ENCODE results near the gene PKN2.
"Not testable (repeated sequence)": the region's sequence is repeated elsewhere in the genome, so short reads cannot be mapped to it uniquely, and the experiment has no call there.

PKN2 gene

DNA sequence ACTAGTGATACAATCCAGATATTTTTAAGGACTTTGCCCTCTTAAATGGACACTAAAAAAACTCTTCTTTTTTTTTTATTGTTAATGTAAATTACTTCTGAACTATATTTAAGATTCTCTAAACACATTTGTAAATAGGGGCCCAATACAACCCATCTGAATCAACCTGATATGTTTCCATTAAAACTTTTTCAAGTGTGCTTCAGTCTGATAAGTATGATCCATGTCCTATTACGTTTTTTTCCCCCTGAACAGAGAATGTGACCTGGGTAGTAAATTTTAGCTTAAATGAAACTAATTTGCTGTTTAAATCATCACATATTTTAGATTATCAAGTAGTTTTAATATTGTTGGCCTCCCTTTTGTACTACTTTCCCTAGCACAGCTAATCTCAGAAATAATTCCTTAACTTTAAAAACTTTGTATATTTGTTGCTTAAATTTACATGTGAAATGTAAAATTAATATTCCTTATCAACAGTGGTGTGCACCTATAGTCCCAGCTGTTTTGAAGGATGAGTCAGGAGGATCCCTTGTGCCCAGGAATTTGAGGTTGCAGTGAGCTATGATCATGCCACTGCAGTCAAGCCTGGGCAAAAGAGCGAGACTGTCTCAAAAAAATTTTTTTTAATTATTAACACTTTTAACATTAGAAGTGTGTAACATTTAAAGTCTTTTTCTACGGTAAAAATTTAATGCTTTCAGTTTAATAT is 3.0 kb upstream of the PKN2 start:
- DNase-seq, result no peak

DNA sequence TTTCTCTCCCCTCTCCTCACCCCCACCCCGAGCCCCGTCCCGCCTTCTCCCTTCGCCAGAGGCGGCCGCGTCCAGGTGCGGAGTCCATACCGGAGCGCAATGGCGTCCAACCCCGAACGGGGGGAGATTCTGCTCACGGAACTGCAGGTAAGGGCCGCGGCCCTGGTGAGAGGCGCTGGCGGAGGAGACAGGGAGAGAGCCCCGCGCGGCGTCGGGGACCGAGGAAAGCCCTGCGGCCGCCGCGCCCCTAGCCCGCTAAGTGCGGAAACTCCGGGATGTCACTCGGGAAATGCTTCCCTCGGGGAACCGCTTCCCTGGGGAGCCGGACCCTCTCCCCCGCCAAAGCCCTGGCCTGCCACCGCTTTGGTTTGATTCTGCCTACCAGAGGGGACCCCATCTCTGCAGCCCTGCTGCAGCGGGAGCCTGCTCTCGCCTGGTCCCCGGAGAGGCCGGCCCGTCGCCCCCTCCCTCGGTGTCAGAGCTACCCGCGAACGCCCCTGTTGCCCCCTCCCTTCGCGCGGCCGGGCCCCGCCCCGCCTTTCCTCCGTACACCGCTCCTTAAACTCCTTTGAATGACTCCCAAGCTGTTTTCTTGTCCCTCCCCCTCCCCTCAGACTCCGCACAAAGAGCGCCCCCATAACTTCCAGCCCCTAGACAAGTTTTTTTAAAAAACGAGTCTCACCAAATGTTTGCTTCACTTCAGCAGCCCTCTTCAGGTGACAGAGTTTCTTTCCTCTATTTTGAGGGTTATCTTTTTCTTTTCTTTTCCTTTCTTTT is 597 bp downstream of the PKN2 start:
- peak; percentile 49 for DNase-seq

- DNase-seq, result no peak
Measured at GRCh38 chr1:88685259-88685620, 1.2 kb downstream of the PKN2 start.

GRCh38 chr1:88691540-88691939 is 7.5 kb downstream of the PKN2 start:
- DNase-seq, result no peak

GRCh38 chr1:88695781-88696180 is 11.7 kb downstream of the PKN2 start:
- DNase-seq, result no peak

DNA sequence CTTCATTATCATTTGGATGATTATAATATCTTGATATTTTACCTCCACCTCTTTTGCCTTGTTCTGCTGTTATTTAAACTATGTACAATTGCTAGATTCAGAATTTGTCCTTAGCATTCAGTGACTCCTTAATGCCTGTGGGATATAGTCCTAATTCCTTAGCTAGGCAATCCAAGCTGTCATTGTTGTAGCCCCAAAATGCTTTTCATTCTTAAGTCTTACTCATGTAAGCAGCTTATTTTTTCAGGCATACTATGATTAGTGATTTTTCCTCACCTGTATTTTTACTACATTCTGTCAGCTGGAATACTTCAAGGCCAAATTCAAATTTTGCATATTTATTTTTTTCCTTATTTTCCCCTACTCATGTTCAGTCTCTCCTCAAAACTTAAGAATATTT is 13.4 kb downstream of the PKN2 start:
- DNase-seq, result no peak

DNA sequence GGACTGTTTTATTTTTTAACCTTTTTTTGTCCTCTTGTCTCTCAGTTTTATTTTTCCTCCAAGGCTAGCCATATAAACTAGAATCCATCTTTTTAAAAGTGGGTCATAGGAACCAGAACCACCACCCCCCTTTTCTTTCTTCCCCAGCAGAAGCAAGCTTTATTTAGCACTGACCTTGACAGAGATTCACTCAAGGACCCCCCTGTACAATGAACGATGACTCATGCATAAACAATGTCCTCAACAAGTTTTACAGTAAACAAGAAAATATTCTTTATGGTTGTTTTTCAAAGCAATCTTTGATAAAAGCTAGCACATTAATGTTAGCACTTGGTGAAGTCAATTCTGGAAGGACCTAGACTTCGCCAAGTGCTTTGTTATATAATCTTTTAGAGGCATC is 14.1 kb downstream of the PKN2 start:
- no peak for DNase-seq

DNA sequence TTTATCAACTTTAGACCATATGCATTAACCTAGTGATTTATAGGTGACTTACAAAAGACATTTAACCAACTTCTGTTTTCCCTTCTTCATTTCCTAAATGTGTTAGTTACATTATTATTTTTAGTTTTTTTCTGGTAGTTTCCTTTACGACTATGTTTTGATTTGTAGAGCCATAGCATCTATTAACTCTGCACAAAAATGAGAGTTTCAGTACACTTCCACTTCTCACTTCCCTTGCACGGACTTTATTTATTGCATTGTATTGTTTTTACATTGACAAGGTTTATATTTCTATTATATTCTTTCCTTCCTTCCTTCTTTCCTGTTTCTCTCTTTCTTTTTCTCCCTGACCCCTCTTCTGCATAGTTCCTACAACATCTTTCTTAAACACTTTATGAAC is 14.7 kb downstream of the PKN2 start:
- DNase-seq, result no peak

GRCh38 chr1:88700425-88701013 is 16.4 kb downstream of the PKN2 start:
- DNase-seq, result no peak

GRCh38 chr1:88701275-88701674 is 17.2 kb downstream of the PKN2 start:
- no peak for DNase-seq

- DNase-seq, result not testable (repeated sequence)
Measured at GRCh38 chr1:88701793-88702192, 17.7 kb downstream of the PKN2 start.

- no peak for DNase-seq
Measured at GRCh38 chr1:88708011-88708410, 23.9 kb downstream of the PKN2 start.

- DNase-seq, result not testable (repeated sequence)
Measured at GRCh38 chr1:88712907-88713306, 28.8 kb downstream of the PKN2 start.

DNA sequence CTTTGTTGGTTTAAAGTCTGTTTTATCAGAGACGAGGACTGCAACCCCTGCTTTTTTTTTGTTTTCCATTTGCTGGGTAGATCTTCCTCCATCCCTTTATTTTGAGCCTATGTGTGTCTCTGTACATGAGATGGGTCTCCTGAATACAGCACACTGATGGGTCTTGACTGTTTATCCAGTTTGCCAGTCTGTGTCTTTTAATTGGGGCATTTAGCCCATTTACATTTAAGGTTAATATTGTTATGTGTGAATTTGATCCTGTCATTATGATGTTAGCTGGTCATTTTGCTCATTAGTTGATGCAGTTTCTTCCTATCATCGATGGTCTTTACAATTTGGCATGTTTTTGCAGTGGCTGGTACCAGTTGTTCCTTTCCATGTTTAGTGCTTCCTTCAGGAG is 32.5 kb downstream of the PKN2 start:
- not testable (repeated sequence) for DNase-seq

GRCh38 chr1:88722492-88722891 is 38.4 kb downstream of the PKN2 start:
- DNase-seq, result no peak

DNA sequence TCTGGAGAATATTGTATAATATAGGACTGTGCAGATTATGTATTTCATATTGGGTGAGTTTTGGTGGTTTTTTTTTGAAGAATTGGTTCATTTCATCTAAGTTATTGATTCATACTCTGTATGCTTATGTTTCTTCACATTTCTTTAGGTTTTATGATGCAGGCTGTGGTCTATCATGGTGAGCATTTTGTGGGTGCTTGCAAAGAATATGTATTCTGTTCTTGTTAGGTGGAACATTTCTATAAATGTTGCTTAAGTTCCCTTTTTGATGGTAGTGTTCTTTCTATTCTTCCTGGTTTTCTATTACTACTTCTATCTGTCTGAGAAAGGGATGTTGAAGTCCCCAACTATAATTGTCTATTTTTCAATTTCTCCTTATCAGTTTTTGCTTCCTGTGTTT is 42.6 kb downstream of the PKN2 start:
- DNase-seq, result no peak

DNA sequence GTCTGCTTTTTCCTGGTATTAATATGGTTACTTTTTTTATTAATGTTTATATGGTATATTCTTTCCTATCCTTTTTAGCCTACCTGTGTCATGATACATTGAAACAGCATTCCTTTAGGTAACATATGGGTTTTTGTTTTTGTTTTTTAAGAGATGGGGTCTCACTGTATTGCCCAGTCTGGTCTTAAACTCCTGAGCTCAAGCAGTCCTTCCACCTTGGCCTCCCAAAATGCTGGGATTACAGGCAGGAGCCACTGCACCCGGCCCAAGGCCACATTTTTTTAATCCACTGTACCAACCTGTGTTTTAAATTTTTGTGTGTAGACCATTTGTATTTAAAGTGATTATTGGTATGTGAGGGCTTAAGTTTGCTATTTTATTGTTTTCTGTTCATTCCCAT is 43.1 kb downstream of the PKN2 start:
- DNase-seq, result no peak

GRCh38 chr1:88729297-88729696 is 45.2 kb downstream of the PKN2 start:
- no peak for DNase-seq

DNA sequence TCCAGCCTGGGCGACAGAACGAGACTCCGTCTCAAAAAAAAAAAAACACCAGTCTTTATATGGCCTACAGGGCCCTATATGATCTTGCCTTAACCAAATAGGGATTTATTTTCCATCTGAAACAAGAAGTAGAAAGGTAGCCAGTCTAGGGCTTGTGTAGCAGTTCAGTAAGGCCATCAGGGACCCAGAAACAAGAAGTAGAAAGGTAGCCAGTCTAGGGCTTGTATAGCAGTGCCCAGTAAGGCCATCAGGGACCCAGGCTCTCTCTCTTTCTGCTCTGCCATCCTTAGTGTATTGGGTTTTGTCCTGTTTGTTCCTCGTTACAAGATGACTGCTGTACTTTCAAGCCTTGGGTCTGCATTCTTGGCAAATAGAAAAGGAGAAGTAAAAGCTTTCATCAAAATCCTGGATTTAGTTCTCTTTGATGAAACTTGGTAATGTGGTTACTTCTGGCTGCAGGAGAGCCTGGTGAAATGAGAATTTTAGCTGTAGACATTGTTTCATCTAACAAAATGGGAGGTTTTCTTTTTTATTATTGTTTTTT is 46.1 kb downstream of the PKN2 start:
- DNase-seq, result no peak

DNA sequence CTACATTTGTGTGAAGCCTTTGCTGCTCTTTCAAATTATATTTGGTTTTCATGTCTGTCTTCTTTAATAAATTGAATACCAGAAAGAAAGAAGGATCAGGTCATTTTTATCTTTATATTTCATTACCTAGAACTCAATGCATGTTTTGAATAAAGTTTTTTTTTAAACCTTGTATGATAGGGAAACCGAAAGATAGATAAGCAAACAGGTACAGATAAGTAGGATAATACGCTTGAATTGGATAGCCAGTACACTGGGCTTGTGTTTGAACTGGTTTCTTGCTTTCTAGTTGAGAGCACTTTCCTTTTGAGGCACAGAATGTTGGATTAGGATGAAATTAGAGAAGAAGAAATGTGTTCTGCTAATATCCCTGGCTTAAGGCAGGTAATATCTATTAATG is 46.9 kb downstream of the PKN2 start:
- no peak for DNase-seq

DNA sequence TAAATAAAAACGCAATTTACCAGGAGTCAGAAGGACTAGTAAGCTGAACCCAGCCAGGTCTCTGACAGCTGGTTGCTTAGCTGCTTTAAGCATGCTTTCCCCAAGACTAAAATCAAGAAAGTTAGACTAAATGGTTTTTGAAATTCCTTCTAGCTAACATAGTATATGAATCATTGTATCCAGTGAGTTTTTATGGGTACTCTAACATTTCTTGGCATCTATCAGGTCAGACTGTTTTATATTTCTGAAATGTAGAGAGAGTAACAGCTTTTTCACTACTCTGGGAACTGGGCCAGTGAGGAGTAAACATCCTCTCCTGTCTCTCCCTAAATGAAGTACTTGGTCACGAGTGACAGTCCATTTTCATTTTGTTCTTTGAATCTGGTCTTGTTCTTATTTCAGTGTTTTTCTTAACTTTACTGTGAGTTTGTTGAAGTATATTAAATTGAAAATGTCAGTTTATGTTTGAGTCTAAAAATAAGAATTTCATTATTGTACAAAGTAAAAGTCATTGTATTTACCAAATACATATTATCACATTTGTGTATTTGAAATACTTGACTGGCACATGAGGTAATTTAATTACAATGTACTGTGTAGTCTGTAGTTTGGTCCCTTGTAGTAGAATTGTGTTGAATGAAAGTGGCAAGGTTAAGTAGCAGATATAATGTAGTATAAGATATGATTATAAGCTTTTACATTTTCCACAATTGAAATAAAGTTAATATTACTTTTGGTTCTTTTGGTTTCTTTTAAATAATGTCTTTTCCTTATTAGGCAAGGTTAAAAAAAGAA is 47.6 kb downstream of the PKN2 start:
- DNase-seq, result no peak

- DNase-seq, result no peak
Measured at GRCh38 chr1:88735382-88735781, 51.3 kb downstream of the PKN2 start.

DNA sequence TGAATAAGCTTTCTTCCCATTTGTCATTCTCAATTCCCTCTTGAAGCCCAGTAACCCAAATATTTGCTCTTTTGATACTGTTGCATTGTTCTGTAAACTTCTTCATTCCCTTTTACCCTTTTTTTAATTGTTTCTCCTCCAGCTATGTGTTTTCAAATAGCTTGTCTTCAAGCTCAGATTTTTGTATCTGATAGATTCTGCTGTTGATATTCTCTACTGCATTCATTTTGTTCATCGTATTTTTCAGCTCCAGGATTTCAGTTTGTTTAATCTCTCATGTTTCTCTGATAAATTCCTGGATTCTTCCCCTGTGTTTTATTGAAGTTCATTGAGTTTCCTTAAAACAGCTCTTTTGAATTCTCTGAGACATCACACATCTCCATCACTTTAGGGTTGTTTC is 51.8 kb downstream of the PKN2 start:
- DNase-seq, result no peak

Data from CD4-positive, alpha-beta T cell treated with Interleukin-4 for 4 hours (primary cell).